MM.1S (cell line): ENCODE results near the gene EPHA5.

Experiments
- EZH2 ChIP-seq: fragments of 300-600 bp; sonication (generic); optimal IDR thresholded peaks from 2 replicates; pipeline ENCODE3; 2017; ENCODE audit warnings: low read depth, mild to moderate bottlenecking, antibody characterized with exemption, low read length, mixed read lengths
- EZH2phosphoT487 ChIP-seq: fragments of 300-600 bp; sonication (generic); IDR thresholded peaks from 2 replicates; pipeline ENCODE4 v1.6.1; 2018; ENCODE audit warnings: antibody characterized with exemption, low read length
- TF ChIP-seq, protein P1 (sequence below): fragments of 300-600 bp; sonication (generic); IDR thresholded peaks from 2 replicates; pipeline ENCODE4 v1.5.1; 2016; ENCODE audit warnings: antibody characterized with exemption, low read length, mixed read lengths

- TF ChIP-seq, protein P1, sequence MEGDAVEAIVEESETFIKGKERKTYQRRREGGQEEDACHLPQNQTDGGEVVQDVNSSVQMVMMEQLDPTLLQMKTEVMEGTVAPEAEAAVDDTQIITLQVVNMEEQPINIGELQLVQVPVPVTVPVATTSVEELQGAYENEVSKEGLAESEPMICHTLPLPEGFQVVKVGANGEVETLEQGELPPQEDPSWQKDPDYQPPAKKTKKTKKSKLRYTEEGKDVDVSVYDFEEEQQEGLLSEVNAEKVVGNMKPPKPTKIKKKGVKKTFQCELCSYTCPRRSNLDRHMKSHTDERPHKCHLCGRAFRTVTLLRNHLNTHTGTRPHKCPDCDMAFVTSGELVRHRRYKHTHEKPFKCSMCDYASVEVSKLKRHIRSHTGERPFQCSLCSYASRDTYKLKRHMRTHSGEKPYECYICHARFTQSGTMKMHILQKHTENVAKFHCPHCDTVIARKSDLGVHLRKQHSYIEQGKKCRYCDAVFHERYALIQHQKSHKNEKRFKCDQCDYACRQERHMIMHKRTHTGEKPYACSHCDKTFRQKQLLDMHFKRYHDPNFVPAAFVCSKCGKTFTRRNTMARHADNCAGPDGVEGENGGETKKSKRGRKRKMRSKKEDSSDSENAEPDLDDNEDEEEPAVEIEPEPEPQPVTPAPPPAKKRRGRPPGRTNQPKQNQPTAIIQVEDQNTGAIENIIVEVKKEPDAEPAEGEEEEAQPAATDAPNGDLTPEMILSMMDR = no peak
- no peak for TF ChIP-seq EZH2phosphoT487
- no peak for TF ChIP-seq EZH2
Measured at GRCh38 chr4:65391814-65392213, 278.5 kb downstream of the EPHA5 start.
